Right cardiac atrium (tissue), 5 donors: ENCODE measurements around the gene APLP2. TPM values are rescaled to one million over a fixed set of nuclear protein-coding genes. Genes with fewer than 3 reads are reported as not detected.

ENCODE experiments used
- ATAC-seq, 2 donors: fragments of 200-7000 bp; cut with Tn5 transposase; one replicate each; pipeline versions ENCODE4 v1.8.0 to v1.9.1; 2020; ENCODE audit warnings: moderate library complexity in 2 of 2, mild to moderate bottlenecking in 1 of 2
- DNase-seq, 3 donors: peaks; one replicate each; pipeline ENCODE4 v3.0.0-alpha.2; 2020
- H3K27ac ChIP-seq: one replicate; pipeline ENCODE4 v1.5.1; 2013; ENCODE audit warnings: mild to moderate bottlenecking, low read length, control low read depth, moderate library complexity
- H3K27me3 ChIP-seq: one replicate; pipeline ENCODE4 v1.6.1; 2013; ENCODE audit not compliant: control insufficient read depth, insufficient read depth
- H3K4me1 ChIP-seq: one replicate; pipeline ENCODE4 v1.6.1; 2013; ENCODE audit warnings: low read length; ENCODE audit not compliant: control insufficient read depth, insufficient read depth
- H3K4me3 ChIP-seq: one replicate; pipeline ENCODE4 v1.5.1; 2013; ENCODE audit warnings: low read length, control low read depth
- H3K9me3 ChIP-seq: one replicate; pipeline ENCODE4 v1.6.1; 2013; ENCODE audit warnings: low read length; ENCODE audit not compliant: control insufficient read depth
- WGBS: extraction: QIAGEN DNeasy Blood & Tissue Kit; methylation state at CpG from one replicate; pipeline ENCODE4 v1.1.7; 2013; 5-methylcytosine and 5-hydroxymethylcytosine counted together
- intact Hi-C, 4 donors: fragments of 100-400 bp; cut with DNase I; formaldehyde crosslinking; loops; one replicate each; pipeline versions ENCODE4 v1.11.0 to v1.14.0; 2022 to 2023
- polyA plus RNA-seq: library from polyadenylated mRNA; stranded (reverse); fragments of 200-250 nt; gene quantifications from one replicate; pipeline ENCODE4 v1.2.3, GENCODE V29; 2013
- total RNA-seq, 4 donors: library from RNA; stranded (reverse); fragmentation: NEBNext Ultra II Directional; extraction: Animal tissue kit (Norgen Biotek cat#: 25700); gene quantifications; one replicate each; pipeline ENCODE4 v1.2.1, GENCODE V29; 2021
- donor health status: healthy with polysubstance abuse.
- donor health status: DM: no; HTN: yes; CAD: no.
- donor health status: DM: no; HTN: no; CAD: no.
- donor health status: DM: no; HTN: yes; CAD: no; lungs with severe emphysema.
- donor health status: DM: yes; HTN: yes; CAD: no.

The APLP2 gene
- total and polyA plus RNA-seq, 5 donors: 228 to 375 (median 330) TPM

GRCh38 chr11:130034236-130034635, 35.5 kb upstream of the APLP2 start:
- Histone ChIP-seq H3K27ac (no peak overlapping the region), H3K4me3 (no peak overlapping the region), H3K4me1 (no peaks in the 10 kb centered on the region), H3K27me3 (no peaks in the 10 kb centered on the region), H3K9me3 (no peaks in the 10 kb centered on the region)
- intact Hi-C loops: no loop called here
- DNase-seq (no peak), ATAC-seq (no peak)

- no peak for DNase-seq
- no peak for ATAC-seq
- Histone ChIP-seq H3K4me1 (no peaks in the 10 kb centered on the region), H3K4me3 (no peak overlapping the region), H3K27me3 (no peaks in the 10 kb centered on the region), H3K27ac (no peak overlapping the region), H3K9me3 (no peaks in the 10 kb centered on the region)
- WGBS: 68% methylated on average over 3 of the region's 3 CpGs
- intact Hi-C loops: no loop called here
Observed at GRCh38 chr11:130037058-130037457, 32.6 kb upstream of the APLP2 start.

- H3K9me3 ChIP-seq: no peaks in the 10 kb centered on the region
- H3K4me3 ChIP-seq: no peak overlapping the region
- no peak for ATAC-seq
- H3K27ac ChIP-seq: no peak overlapping the region
- no peak for DNase-seq
- intact Hi-C loops: no loop called here
- H3K27me3 ChIP-seq: no peaks in the 10 kb centered on the region
- 65% methylated on average over 7 of the region's 7 CpGs for WGBS
- no peaks in the 10 kb centered on the region for H3K4me1 ChIP-seq
Observed at GRCh38 chr11:130037881-130038585, 31.7 kb upstream of the APLP2 start.

GRCh38 chr11:130040281-130040940, 29.3 kb upstream of the APLP2 start:
- Histone ChIP-seq H3K27me3 (no peaks in the 10 kb centered on the region), H3K9me3 (no peaks in the 10 kb centered on the region), H3K4me1 (no peaks in the 10 kb centered on the region), H3K4me3 (no peak overlapping the region), H3K27ac (no peak overlapping the region)
- ATAC-seq (peak in 1 of 2 donors; percentile 18), DNase-seq (no peak)
- 88% methylated on average over 49 of the region's 49 CpGs for WGBS
- intact Hi-C loops: no loop called here

GRCh38 chr11:130042093-130042591, 27.6 kb upstream of the APLP2 start:
- intact Hi-C loops: no loop called here
- no peak overlapping the region for H3K27ac ChIP-seq
- H3K27me3 ChIP-seq: no peaks in the 10 kb centered on the region
- H3K4me3 ChIP-seq: no peak overlapping the region
- no peaks in the 10 kb centered on the region for H3K4me1 ChIP-seq
- ATAC-seq: peak in 1 of 2 donors; percentile 39
- no peak for DNase-seq
- WGBS: 76% methylated on average over 16 of the region's 16 CpGs
- H3K9me3 ChIP-seq: no peaks in the 10 kb centered on the region

- Histone ChIP-seq H3K4me1 (no peaks in the 10 kb centered on the region), H3K27me3 (no peaks in the 10 kb centered on the region), H3K4me3 (no peak overlapping the region), H3K9me3 (no peaks in the 10 kb centered on the region), H3K27ac (no peak overlapping the region)
- WGBS: 59% methylated on average over 5 of the region's 5 CpGs
- DNase-seq (peak in 1 of 3 donors; percentile 66), ATAC-seq (peak in 1 of 2 donors; percentile 42)
- intact Hi-C loops: no loop called here
Observed at GRCh38 chr11:130043575-130043974, 26.1 kb upstream of the APLP2 start.

GRCh38 chr11:130047141-130047540, 22.6 kb upstream of the APLP2 start:
- WGBS: 90% methylated on average over 1 of the region's 1 CpG
- Histone ChIP-seq H3K4me1 (no peaks in the 10 kb centered on the region), H3K27ac (no peak overlapping the region), H3K9me3 (no peaks in the 10 kb centered on the region), H3K4me3 (no peak overlapping the region), H3K27me3 (no peaks in the 10 kb centered on the region)
- ATAC-seq (no peak), DNase-seq (no peak)
- intact Hi-C loops: no loop called here

GRCh38 chr11:130049328-130049771, 20.3 kb upstream of the APLP2 start:
- intact Hi-C loops: no loop called here
- DNase-seq (peak in 1 of 3 donors; percentile 16), ATAC-seq (peak; percentile 37 to 38)
- H3K9me3 ChIP-seq: no peaks in the 10 kb centered on the region
- H3K27me3 ChIP-seq: no peaks in the 10 kb centered on the region
- no peak overlapping the region for H3K27ac ChIP-seq
- H3K4me3 ChIP-seq: no peak overlapping the region
- H3K4me1 ChIP-seq: no peaks in the 10 kb centered on the region
- whole genome bisulfite sequencing: 92% methylated on average over 1 of the region's 1 CpG

GRCh38 chr11:130050257-130050656, 19.4 kb upstream of the APLP2 start:
- peak; percentile 64 to 85 for ATAC-seq
- H3K4me1 ChIP-seq: no peaks in the 10 kb centered on the region
- H3K27ac ChIP-seq: no peak overlapping the region
- H3K4me3 ChIP-seq: no peak overlapping the region
- no peak for DNase-seq
- intact Hi-C loops: no loop called here
- no peaks in the 10 kb centered on the region for H3K27me3 ChIP-seq
- WGBS: 24% methylated on average over 2 of the region's 2 CpGs
- no peaks in the 10 kb centered on the region for H3K9me3 ChIP-seq

GRCh38 chr11:130051082-130051481, 18.6 kb upstream of the APLP2 start:
- Histone ChIP-seq H3K4me3 (no peak overlapping the region), H3K27ac (no peak overlapping the region), H3K9me3 (no peaks in the 10 kb centered on the region), H3K27me3 (no peaks in the 10 kb centered on the region), H3K4me1 (no peaks in the 10 kb centered on the region)
- ATAC-seq: peak; percentile 23 to 30
- 83% methylated on average over 1 of the region's 1 CpG for WGBS
- intact Hi-C loops: no loop called here
- no peak for DNase-seq

- intact Hi-C loops: no loop called here
- 82% methylated on average over 3 of the region's 3 CpGs for WGBS
Observed at GRCh38 chr11:130052567-130052966, 17.1 kb upstream of the APLP2 start.

More at GRCh38 chr11:130052567-130052966, 17.1 kb upstream of the APLP2 start:
- Histone ChIP-seq H3K27ac (no peak overlapping the region), H3K27me3 (no peaks in the 10 kb centered on the region), H3K9me3 (no peaks in the 10 kb centered on the region), H3K4me3 (no peak overlapping the region), H3K4me1 (no peaks in the 10 kb centered on the region)
- no peak for ATAC-seq
- DNase-seq: no peak
